C4-2B (cell line): ENCODE data around the gene SPATA45.

Experiments
- ZFX ChIP-seq: fragments of 450-650 bp; IDR thresholded peaks from 2 replicates; pipeline ENCODE4 v1.6.1; 2017
- TF ChIP-seq, protein P1 (sequence below): fragments of 450-650 bp; conservative IDR thresholded peaks from 2 replicates; pipeline ENCODE4 v1.5.1; 2017; ENCODE audit warnings: mild to moderate bottlenecking

DNA sequence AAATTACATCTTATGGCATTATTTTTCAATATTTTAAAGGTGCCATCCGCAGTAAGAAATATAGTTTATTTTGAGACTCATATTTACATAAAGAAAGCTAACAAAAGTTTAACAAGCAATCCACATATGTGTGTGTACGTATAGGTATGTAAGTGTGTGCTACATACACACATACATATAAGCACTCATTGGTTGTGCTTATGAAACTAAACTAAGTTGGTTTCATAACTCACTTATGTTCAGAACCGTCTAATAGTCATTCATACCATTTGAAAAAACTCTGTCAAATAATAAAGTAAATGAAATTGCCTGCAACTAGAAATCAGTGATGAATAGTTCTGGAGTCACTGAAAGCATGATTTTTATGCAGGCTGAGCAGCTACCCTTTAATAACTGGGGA, 41.7 kb downstream of the SPATA45 start:
- no peak for TF ChIP-seq ZFX
- TF ChIP-seq, protein P1, sequence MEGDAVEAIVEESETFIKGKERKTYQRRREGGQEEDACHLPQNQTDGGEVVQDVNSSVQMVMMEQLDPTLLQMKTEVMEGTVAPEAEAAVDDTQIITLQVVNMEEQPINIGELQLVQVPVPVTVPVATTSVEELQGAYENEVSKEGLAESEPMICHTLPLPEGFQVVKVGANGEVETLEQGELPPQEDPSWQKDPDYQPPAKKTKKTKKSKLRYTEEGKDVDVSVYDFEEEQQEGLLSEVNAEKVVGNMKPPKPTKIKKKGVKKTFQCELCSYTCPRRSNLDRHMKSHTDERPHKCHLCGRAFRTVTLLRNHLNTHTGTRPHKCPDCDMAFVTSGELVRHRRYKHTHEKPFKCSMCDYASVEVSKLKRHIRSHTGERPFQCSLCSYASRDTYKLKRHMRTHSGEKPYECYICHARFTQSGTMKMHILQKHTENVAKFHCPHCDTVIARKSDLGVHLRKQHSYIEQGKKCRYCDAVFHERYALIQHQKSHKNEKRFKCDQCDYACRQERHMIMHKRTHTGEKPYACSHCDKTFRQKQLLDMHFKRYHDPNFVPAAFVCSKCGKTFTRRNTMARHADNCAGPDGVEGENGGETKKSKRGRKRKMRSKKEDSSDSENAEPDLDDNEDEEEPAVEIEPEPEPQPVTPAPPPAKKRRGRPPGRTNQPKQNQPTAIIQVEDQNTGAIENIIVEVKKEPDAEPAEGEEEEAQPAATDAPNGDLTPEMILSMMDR: no peak
